Prostate gland (tissue), 2 donors: ENCODE data around the gene RFXANK.
"Not testable (repeated sequence)": the region's sequence is repeated elsewhere in the genome, so short reads cannot be mapped to it uniquely, and the experiment has no call there.

Experiments used
- CTCF ChIP-seq, 4 experiments: fragments of 200-600 bp in 2 of 4; fragments of 450-650 bp in 2 of 4; sonication (generic) in 2 of 4; IDR thresholded peaks; 1 replicate in 3 of 4; 2 replicates in 1 of 4; pipeline ENCODE4 v1.5.1; 2016 to 2019; ENCODE audit warnings: antibody characterized with exemption in 4 of 4, mild to moderate bottlenecking in 2 of 4, moderate library complexity in 2 of 4
- POLR2AphosphoS5 ChIP-seq: sonication (generic); formaldehyde crosslinking; IDR thresholded peaks from one replicate; pipeline ENCODE4 v1.6.1; 2017; ENCODE audit warnings: antibody characterized with exemption

GRCh38 chr19:19148504-19148903 lies 43.6 kb upstream of the RFXANK start:
- TF ChIP-seq CTCF (IDR thresholded peaks at IDR 0.05); POLR2AphosphoS5: not testable (repeated sequence)
